GM23248 (cell line): ENCODE data around the gene ANKRD27. TPM values are rescaled to one million over a fixed set of nuclear protein-coding genes. Genes with fewer than 3 reads are reported as not detected.
A peak's percentile ranks its signal among the peaks of the same experiment; 100 is the strongest.

Source experiments
- DNase-seq: peaks from one replicate; pipeline ENCODE4 v3.0.0-alpha.2; 2015
- H2AFZ ChIP-seq: fragments of 200-600 bp; sonication (generic); 2 replicates; pipeline ENCODE4 v1.6.1; 2016; ENCODE audit warnings: antibody characterized with exemption
- H3F3A ChIP-seq: fragments of 200-600 bp; sonication (generic); 2 replicates; pipeline ENCODE4 v1.6.1; 2016; ENCODE audit warnings: mild to moderate bottlenecking, antibody characterized with exemption, mixed run types; ENCODE audit not compliant: insufficient read depth
- H3K27ac ChIP-seq: fragments of 200-600 bp; sonication (generic); 2 replicates; pipeline ENCODE4 v1.5.1; 2016; ENCODE audit warnings: mild to moderate bottlenecking
- H3K27me3 ChIP-seq: fragments of 200-600 bp; sonication (generic); replicated peaks from 2 replicates; pipeline ENCODE4 v1.6.1; 2016; ENCODE audit warnings: mild to moderate bottlenecking; ENCODE audit not compliant: insufficient read depth
- H3K36me3 ChIP-seq: fragments of 200-600 bp; sonication (generic); 2 replicates; pipeline ENCODE4 v1.6.1; 2016; ENCODE audit warnings: low read depth, mild to moderate bottlenecking
- H3K4me1 ChIP-seq: fragments of 200-600 bp; sonication (generic); 2 replicates; pipeline ENCODE4 v1.6.1; 2016; ENCODE audit warnings: mild to moderate bottlenecking; ENCODE audit not compliant: insufficient read depth
- H3K4me2 ChIP-seq: fragments of 200-600 bp; sonication (generic); one replicate; pipeline ENCODE4 v1.6.1; 2016; ENCODE audit warnings: mild to moderate bottlenecking; ENCODE audit not compliant: unreplicated experiment
- H3K4me3 ChIP-seq: fragments of 200-600 bp; sonication (generic); 2 replicates; pipeline ENCODE4 v1.5.1; 2016; ENCODE audit warnings: mild to moderate bottlenecking
- H3K79me2 ChIP-seq: fragments of 200-600 bp; sonication (generic); 2 replicates; pipeline ENCODE4 v1.6.1; 2016; ENCODE audit warnings: mild to moderate bottlenecking; ENCODE audit not compliant: insufficient read depth
- H3K9ac ChIP-seq: fragments of 200-600 bp; sonication (generic); 2 replicates; pipeline ENCODE4 v1.6.1; 2016; ENCODE audit warnings: mild to moderate bottlenecking
- H3K9me2 ChIP-seq: fragments of 200-600 bp; sonication (generic); 2 replicates; pipeline ENCODE4 v1.6.1; 2016; ENCODE audit warnings: mixed run types, mild to moderate bottlenecking, moderate library complexity; ENCODE audit not compliant: insufficient read depth
- H3K9me3 ChIP-seq: fragments of 200-600 bp; sonication (generic); one replicate; pipeline ENCODE4 v1.6.1; 2017; ENCODE audit warnings: low read depth
- H4K20me1 ChIP-seq: fragments of 200-600 bp; sonication (generic); 2 replicates; pipeline ENCODE4 v1.6.0; 2016; ENCODE audit not compliant: insufficient read depth
- EZH2 ChIP-seq: fragments of 200-600 bp; sonication (generic); IDR thresholded peaks from 2 replicates; pipeline ENCODE4 v1.6.1; 2018; ENCODE audit warnings: antibody characterized with exemption, mild to moderate bottlenecking; ENCODE audit not compliant: insufficient read depth, poor library complexity, severe bottlenecking
- EZH2phosphoT487 ChIP-seq: fragments of 200-600 bp; sonication (generic); IDR thresholded peaks from 2 replicates; pipeline ENCODE4 v1.6.1; 2018; ENCODE audit warnings: antibody characterized with exemption, moderate library complexity, mild to moderate bottlenecking, low read depth; ENCODE audit not compliant: insufficient read depth
- WGBS, 2 experiments: methylation state at CpG; one replicate each; pipeline ENCODE4 v1.1.6; 2015 to 2017; ENCODE audit warnings: low lambda C conversion rate in 2 of 2, low coverage in 1 of 2; ENCODE audit errors: missing lambda C conversion rate in 2 of 2; 5-methylcytosine and 5-hydroxymethylcytosine counted together
- in situ Hi-C: fragments of 300-500 bp; cut with MboI; formaldehyde crosslinking; loops from 2 replicates; pipeline ENCODE4 v1.15.0; 2020
- polyA plus RNA-seq: library from polyadenylated mRNA; unstranded; fragments of >200 nt; fragmentation: Nextera tagmentation; extraction: Ambion mirVana; gene quantifications from 2 replicates; pipeline ENCODE4 v1.2.1, GENCODE V29; 2016
- total RNA-seq: library from RNA; depleted of rRNA; stranded (reverse); fragments of >200 nt; shearing (Covaris generic); gene quantifications from 2 replicates; pipeline ENCODE4 v1.2.3, GENCODE V29; 2014

The ANKRD27 gene
- total and polyA plus RNA-seq, 2 experiments from 2014 or later = 17.9 to 27.5 TPM

DNA sequence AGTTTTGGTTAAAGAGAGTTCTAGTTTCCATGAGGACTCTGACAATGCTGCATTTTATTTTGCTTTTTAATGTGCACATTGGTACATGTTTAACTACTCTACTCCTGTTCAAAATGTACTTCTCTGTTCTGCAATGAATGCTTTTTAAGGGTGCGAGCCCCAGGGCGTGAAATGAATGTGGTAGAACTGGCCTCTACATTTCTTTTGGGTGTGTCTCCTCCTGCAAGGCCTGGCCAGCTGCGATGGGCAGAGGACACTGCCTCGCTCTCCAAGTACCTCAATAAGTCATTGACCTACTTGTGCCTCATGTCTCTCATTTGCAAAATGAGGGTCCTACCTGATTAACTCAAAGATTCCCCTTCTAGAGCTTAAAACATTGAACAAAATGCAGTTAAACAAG lies 7.3 kb upstream of the ANKRD27 start:
- H3K4me3 ChIP-seq = no peak overlapping the region
- 74 to 86% methylated on average over 4 of the region's 4 CpGs for WGBS, 2 experiments
- peaks cover 4% of the 10 kb centered on the region; the same call in 1 of the 2 replicates for H3K27me3 ChIP-seq
- no peak overlapping the region for H3K27ac ChIP-seq
- H3K79me2 ChIP-seq = no peaks in the 10 kb centered on the region
- no peaks in the 10 kb centered on the region for H3K4me1 ChIP-seq
- no peaks in the 10 kb centered on the region for H4K20me1 ChIP-seq
- no peak for TF ChIP-seq EZH2
- no peak for TF ChIP-seq EZH2phosphoT487
- DNase-seq = no peak
- H2AFZ ChIP-seq = no peak overlapping the region
- H3K9me3 ChIP-seq = no peaks in the 10 kb centered on the region
- H3K36me3 ChIP-seq = no peaks in the 10 kb centered on the region
- in situ Hi-C loops = no loop called here
- no peak overlapping the region for H3K4me2 ChIP-seq
- no peak overlapping the region for H3K9ac ChIP-seq
- H3K9me2 ChIP-seq = no peaks in the 10 kb centered on the region
- H3F3A ChIP-seq = no peaks in the 10 kb centered on the region

DNA sequence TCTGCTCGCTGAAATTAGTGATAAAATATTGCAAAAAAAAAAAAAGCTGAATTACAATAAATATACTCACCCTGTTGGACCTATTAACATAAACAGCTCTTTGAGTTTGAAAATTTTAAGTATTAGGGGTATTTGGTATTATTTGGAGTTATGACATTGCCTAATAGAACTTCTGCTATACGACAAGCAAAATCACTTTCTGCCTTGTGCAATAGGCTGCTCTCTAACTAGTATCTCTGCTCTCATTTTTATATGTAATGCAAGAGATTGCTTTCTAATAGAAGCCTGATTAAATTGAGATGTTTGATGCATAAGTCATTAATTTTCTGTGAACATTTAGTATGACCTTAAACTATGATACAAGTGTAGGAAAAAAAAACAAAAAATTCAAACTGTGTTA lies 6.0 kb upstream of the ANKRD27 start:
- Histone ChIP-seq H4K20me1 (no peaks in the 10 kb centered on the region), H3K4me3 (no peak overlapping the region), H3K9me3 (no peaks in the 10 kb centered on the region), H3K36me3 (no peaks in the 10 kb centered on the region), H3K9ac (no peak overlapping the region), H3K4me2 (no peak overlapping the region), H3K9me2 (no peaks in the 10 kb centered on the region), H3K79me2 (no peaks in the 10 kb centered on the region), H2AFZ (no peak overlapping the region), H3K27me3 (peaks cover 17% of the 10 kb centered on the region), H3F3A (no peaks in the 10 kb centered on the region), H3K27ac (no peak overlapping the region), H3K4me1 (no peaks in the 10 kb centered on the region)
- TF ChIP-seq EZH2 (no peak), EZH2phosphoT487 (no peak)
- 72 to 80% methylated on average over 2 of the region's 2 CpGs for WGBS, 2 experiments
- DNase-seq = no peak
- in situ Hi-C loops = no loop called here

DNA sequence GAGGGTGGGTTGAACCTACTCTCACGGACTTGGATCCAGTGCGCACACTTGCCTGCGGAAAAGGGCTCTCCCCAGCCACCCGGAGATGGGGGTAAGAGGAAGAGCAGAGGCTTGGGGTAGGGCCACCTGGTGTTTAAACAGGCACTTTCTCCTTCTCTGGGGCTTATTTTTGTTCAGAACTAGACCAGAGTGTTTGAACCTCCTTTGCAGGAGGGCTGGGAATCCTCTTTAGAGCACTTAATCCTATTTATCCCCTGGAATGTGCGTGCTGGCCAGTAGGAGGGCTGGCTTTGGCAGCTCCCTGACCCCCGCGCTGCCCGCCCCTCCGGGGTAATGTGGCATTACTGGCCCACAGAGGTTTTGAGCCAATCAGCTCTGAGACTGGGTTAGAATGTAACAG lies 2.7 kb upstream of the ANKRD27 start:
- DNase-seq = no peak
- in situ Hi-C loops = no loop called here

DNA sequence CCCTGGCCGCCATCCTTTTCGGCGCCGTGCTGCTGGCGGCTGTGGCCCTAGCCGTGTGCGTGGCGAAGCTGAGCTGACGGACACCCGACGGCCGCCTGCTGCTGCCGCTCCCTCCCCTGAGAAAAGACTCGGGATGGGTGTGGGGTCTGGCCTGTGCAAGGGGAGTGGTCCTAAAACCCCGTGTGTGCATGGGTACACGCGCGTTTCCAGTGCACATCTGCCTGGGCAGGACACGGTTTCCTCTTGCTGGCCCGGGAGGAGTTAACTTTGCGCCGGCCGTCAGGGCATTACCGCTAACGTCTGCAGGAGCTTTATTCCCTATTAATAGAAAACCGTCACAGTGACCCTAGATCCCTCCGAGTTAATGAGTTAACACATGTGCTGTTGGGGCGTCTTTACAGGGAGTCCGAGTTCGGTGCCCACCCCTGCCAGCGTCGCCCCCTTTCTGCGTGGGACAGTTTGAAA lies 1.9 kb upstream of the ANKRD27 start:
- H3K4me1 ChIP-seq = peaks cover 12% of the 10 kb centered on the region
- peaks cover 19% of the 10 kb centered on the region for H3K27me3 ChIP-seq
- no peak overlapping the region for H3K4me2 ChIP-seq
- H3K9me2 ChIP-seq = no peaks in the 10 kb centered on the region
- no peak overlapping the region for H3K4me3 ChIP-seq
- no peak for DNase-seq
- H2AFZ ChIP-seq = no peak overlapping the region
- H3F3A ChIP-seq = no peaks in the 10 kb centered on the region
- in situ Hi-C loops = no loop called here
- no peaks in the 10 kb centered on the region for H3K9me3 ChIP-seq
- no peaks in the 10 kb centered on the region for H4K20me1 ChIP-seq
- TF ChIP-seq EZH2phosphoT487 = no peak
- no peak for TF ChIP-seq EZH2
- no peak overlapping the region for H3K27ac ChIP-seq
- H3K36me3 ChIP-seq = no peaks in the 10 kb centered on the region
- peaks cover 29% of the 10 kb centered on the region for H3K79me2 ChIP-seq
- 30 to 32% methylated on average over 30 to 33 of the region's 33 CpGs for WGBS, 2 experiments
- H3K9ac ChIP-seq = no peak overlapping the region

More for the DNA sequence above, 2.7 kb upstream of the ANKRD27 start:
- Histone ChIP-seq H3K4me2 (no peak overlapping the region), H3K4me3 (no peak overlapping the region), H3K4me1 (peaks cover 5% of the 10 kb centered on the region; the same call in 1 of the 2 replicates), H4K20me1 (no peaks in the 10 kb centered on the region), H3K27ac (no peak overlapping the region), H2AFZ (no peak overlapping the region), H3K9me2 (no peaks in the 10 kb centered on the region), H3F3A (no peaks in the 10 kb centered on the region), H3K79me2 (peaks cover 21% of the 10 kb centered on the region), H3K27me3 (peaks cover 19% of the 10 kb centered on the region), H3K36me3 (no peaks in the 10 kb centered on the region), H3K9ac (no peak overlapping the region), H3K9me3 (no peaks in the 10 kb centered on the region)
- WGBS, 2 experiments = 88% methylated on average over 9 of the region's 9 CpGs
- TF ChIP-seq EZH2phosphoT487 = no peak
- no peak for TF ChIP-seq EZH2

DNA sequence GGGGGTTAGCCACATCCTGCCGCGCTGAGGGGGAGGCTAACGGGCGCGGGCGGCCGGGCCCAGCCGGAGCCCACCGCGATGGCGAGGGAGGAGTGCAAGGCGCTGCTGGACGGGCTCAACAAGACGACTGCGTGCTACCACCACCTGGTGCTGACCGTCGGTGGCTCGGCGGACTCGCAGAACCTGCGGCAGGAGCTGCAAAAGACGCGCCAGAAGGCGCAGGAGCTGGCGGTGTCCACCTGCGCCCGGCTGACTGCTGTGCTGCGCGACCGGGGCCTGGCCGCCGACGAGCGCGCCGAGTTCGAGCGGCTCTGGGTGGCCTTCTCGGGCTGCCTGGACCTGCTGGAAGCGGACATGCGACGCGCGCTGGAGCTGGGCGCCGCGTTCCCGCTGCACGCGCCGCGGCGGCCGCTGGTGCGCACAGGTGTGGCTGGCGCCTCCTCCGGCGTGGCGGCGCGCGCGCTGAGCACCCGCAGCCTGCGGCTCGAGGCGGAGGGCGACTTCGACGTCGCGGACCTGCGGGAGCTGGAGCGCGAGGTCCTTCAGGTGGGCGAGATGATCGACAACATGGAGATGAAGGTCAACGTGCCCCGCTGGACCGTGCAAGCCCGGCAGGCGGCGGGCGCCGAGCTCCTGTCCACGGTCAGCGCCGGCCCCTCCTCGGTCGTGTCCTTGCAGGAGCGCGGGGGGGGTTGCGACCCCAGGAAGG lies 1.4 kb upstream of the ANKRD27 start:
- Histone ChIP-seq H3K4me2 (peak overlapping the region; percentile 89), H3K36me3 (no peaks in the 10 kb centered on the region), H3K9me3 (no peaks in the 10 kb centered on the region), H3K9me2 (no peaks in the 10 kb centered on the region), H4K20me1 (no peaks in the 10 kb centered on the region; the same call in 1 of the 2 replicates), H3K9ac (no peak overlapping the region), H3K27ac (no peak overlapping the region), H3K27me3 (peaks cover 19% of the 10 kb centered on the region), H2AFZ (peak overlapping the region; percentile 94), H3K4me3 (peak overlapping the region; percentile 80), H3K4me1 (peaks cover 18% of the 10 kb centered on the region), H3K79me2 (peaks cover 34% of the 10 kb centered on the region), H3F3A (no peaks in the 10 kb centered on the region)
- DNase-seq = peak; percentile 23
- TF ChIP-seq EZH2 = peak; percentile 67
- TF ChIP-seq EZH2phosphoT487 = no peak
- in situ Hi-C loops = no loop called here
- WGBS, 2 experiments = 6 to 7% methylated on average over 45 to 84 of the region's 93 CpGs
